Measurements from ENCODE around the gene SAA4.
A peak's percentile ranks its signal among the peaks of the same experiment; 100 is the strongest.
"Not testable (repeated sequence)": the region's sequence is repeated elsewhere in the genome, so short reads cannot be mapped to it uniquely, and the experiment has no call there.

The SAA4 gene

GRCh38 chr11:18236664-18237356 lies at the start of gene SAA4:
TSS of gene SAA4 (minus strand) at chr11:18236802. CDS start at chr11:18235926, 876 bp downstream.
- no peak for DNase-seq
- intact Hi-C loops (cut with DNase I) = no loop called here

- intact Hi-C loops (cut with DNase I) = no loop called here
- no peak for DNase-seq
These were observed 49.2 kb upstream of the SAA4 start for GRCh38 chr11:18285841-18286240.

GRCh38 chr11:18282626-18283025 lies 46.0 kb upstream of the SAA4 start:
- intact Hi-C loops (cut with DNase I) = no loop called here
- DNase-seq = no peak

- DNase-seq = no peak
- intact Hi-C loops (cut with DNase I) = no loop called here
These were observed 43.9 kb upstream of the SAA4 start for GRCh38 chr11:18280438-18281045.

- peak in 25 of 42 donors; percentile 7 to 54 (median 24) for DNase-seq
- intact Hi-C loops (cut with DNase I) = no loop called here
These were observed 41.1 kb upstream of the SAA4 start for GRCh38 chr11:18277565-18278271.

- intact Hi-C loops (cut with DNase I) = no loop called here
- DNase-seq = no peak
These were observed 34.6 kb upstream of the SAA4 start for GRCh38 chr11:18271206-18271605.

GRCh38 chr11:18270102-18270501 lies 33.5 kb upstream of the SAA4 start:
- DNase-seq = peak in 1 of 42 donors; percentile 17
- intact Hi-C loops (cut with DNase I) = no loop called here

GRCh38 chr11:18269252-18269651 lies 32.6 kb upstream of the SAA4 start:
- intact Hi-C loops (cut with DNase I); DNase-seq: not testable (repeated sequence)

GRCh38 chr11:18267335-18268133 lies 30.9 kb upstream of the SAA4 start:
- intact Hi-C loops (cut with DNase I); DNase-seq: not testable (repeated sequence)

GRCh38 chr11:18265949-18266348 lies 29.3 kb upstream of the SAA4 start, which contains the start of gene SAA1:
TSS of gene SAA1 (plus strand) at chr11:18266264. CDS start at chr11:18266888, 624 bp downstream.
- intact Hi-C loops (cut with DNase I) = no loop called here
- no peak for DNase-seq

GRCh38 chr11:18264677-18265555 lies 28.3 kb upstream of the SAA4 start:
- DNase-seq = peak in 1 of 42 donors; percentile 34
- intact Hi-C loops (cut with DNase I) = no loop called here

- intact Hi-C loops (cut with DNase I) = no loop called here
- DNase-seq = no peak
These were observed 27.4 kb upstream of the SAA4 start for GRCh38 chr11:18264035-18264434.

- DNase-seq; intact Hi-C loops (cut with DNase I): not testable (repeated sequence)
These were observed 26.2 kb upstream of the SAA4 start for GRCh38 chr11:18262681-18263350.

GRCh38 chr11:18261721-18262120 lies 25.1 kb upstream of the SAA4 start:
- intact Hi-C loops (cut with DNase I) = no loop called here
- no peak for DNase-seq

GRCh38 chr11:18259259-18259658 lies 22.7 kb upstream of the SAA4 start:
- intact Hi-C loops (cut with DNase I) = no loop called here
- DNase-seq = no peak

- intact Hi-C loops (cut with DNase I) = no loop called here
- peak in 1 of 42 donors; percentile 3 for DNase-seq
These were observed 18.3 kb upstream of the SAA4 start for GRCh38 chr11:18254781-18255361.

GRCh38 chr11:18253778-18254338 lies 17.3 kb upstream of the SAA4 start:
- intact Hi-C loops (cut with DNase I) = no loop called here
- peak in 1 of 42 donors; percentile 30 for DNase-seq

All from head of caudate nucleus (tissue), 42 donors.